ENCODE measurements around the gene MTMR1. TPM values are rescaled to one million over a fixed set of nuclear protein-coding genes. Genes with fewer than 3 reads are reported as not detected.

Gene MTMR1
- total RNA-seq, 2 experiments from 2014 or later = 33.6 to 34.4 TPM

- Histone ChIP-seq H3K27ac (ENCODE audit: low read depth in 1 of 2, low read length in 2 of 2) (no peak overlapping the region), H3K4me1 (ENCODE audit: insufficient read depth, low read length) (no peaks in the 10 kb centered on the region), H3K4me3 (ENCODE audit: low read length) (no peak overlapping the region), H3K9me3 (ENCODE audit: control insufficient read depth in 1 of 2, insufficient read depth in 1 of 2, low read length in 2 of 2) (no peaks in the 10 kb centered on the region), H3K36me3 (ENCODE audit: insufficient read depth, low read length) (no peaks in the 10 kb centered on the region), H3K27me3 (ENCODE audit: control insufficient read depth in 1 of 2, insufficient read depth in 2 of 2, low read length in 2 of 2) (no peaks in the 10 kb centered on the region)
- CTCF ChIA-PET = interaction anchor here (0.6 kb wide), 1 partner anchor 503 kb away, joined by 3 read pairs; no protein-coding TSS in a partner anchor
- POLR2A ChIA-PET = no interaction called here
- H3K4me3 Mint-ChIP-seq = no peak overlapping the region
- DNase-seq (no peak), ATAC-seq (ENCODE audit: poor library complexity) (no peak)
- no peak overlapping the region for H3K27ac Mint-ChIP-seq
- H3K9me3 Mint-ChIP-seq = no peaks in the 10 kb centered on the region
- no peak for TF ChIP-seq CTCF (IDR thresholded peaks at IDR 0.05)
- intact Hi-C loops (cut with DNase I, micrococcal nuclease) = no loop called here
- H3K27me3 Mint-ChIP-seq = no peaks in the 10 kb centered on the region
- H3K36me3 Mint-ChIP-seq (ENCODE audit: low read depth) = peaks cover 5% of the 10 kb centered on the region
- H3K4me1 Mint-ChIP-seq (ENCODE audit: low read depth) = no peaks in the 10 kb centered on the region
Observed at GRCh38 chrX:150777328-150777992, 84.3 kb downstream of the MTMR1 start.

GRCh38 chrX:150779385-150779784, 86.2 kb downstream of the MTMR1 start:
- H3K36me3 ChIP-seq (ENCODE audit: insufficient read depth, low read length) = no peaks in the 10 kb centered on the region
- Mint-ChIP-seq H3K4me1 (ENCODE audit: low read depth) (no peaks in the 10 kb centered on the region), H3K36me3 (ENCODE audit: low read depth) (peaks cover 5% of the 10 kb centered on the region), H3K27me3 (no peaks in the 10 kb centered on the region), H3K9me3 (no peaks in the 10 kb centered on the region), H3K4me3 (no peak overlapping the region), H3K27ac (no peak overlapping the region)
- H3K4me3 ChIP-seq (ENCODE audit: low read length) = no peak overlapping the region
- POLR2A ChIA-PET = no interaction called here
- H3K4me1 ChIP-seq (ENCODE audit: insufficient read depth, low read length) = no peaks in the 10 kb centered on the region
- ATAC-seq (ENCODE audit: poor library complexity) (no peak), DNase-seq (no peak)
- no peak overlapping the region for H3K27ac ChIP-seq (ENCODE audit: low read depth in 1 of 2, low read length in 2 of 2)
- CTCF ChIA-PET = no interaction called here
- H3K9me3 ChIP-seq (ENCODE audit: control insufficient read depth in 1 of 2, insufficient read depth in 1 of 2, low read length in 2 of 2) = no peaks in the 10 kb centered on the region
- H3K27me3 ChIP-seq (ENCODE audit: control insufficient read depth in 1 of 2, insufficient read depth in 2 of 2, low read length in 2 of 2) = no peaks in the 10 kb centered on the region
- no peak for TF ChIP-seq CTCF (IDR thresholded peaks at IDR 0.05)
- intact Hi-C loops (cut with DNase I, micrococcal nuclease) = no loop called here

DNA sequence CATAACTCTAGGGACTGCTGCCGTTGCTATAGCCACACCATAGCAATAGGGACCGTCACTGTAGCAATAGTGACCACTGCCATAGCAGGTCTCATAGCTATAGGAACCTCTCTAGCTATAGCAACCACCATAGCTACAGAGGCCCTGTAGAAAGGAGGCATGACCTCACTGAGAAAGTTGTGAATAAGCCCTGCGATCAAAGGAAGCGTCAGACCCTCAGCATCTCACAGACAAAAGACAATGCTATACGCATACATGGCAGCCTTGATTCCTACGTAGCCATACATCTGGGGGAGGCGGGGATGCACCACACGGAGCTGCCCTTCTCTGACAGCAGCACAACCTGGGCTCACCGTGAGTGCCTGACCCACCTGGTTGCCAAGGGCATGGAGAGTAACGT, 88.5 kb downstream of the MTMR1 start:
- Histone ChIP-seq H3K27me3 (ENCODE audit: control insufficient read depth in 1 of 2, insufficient read depth in 2 of 2, low read length in 2 of 2) (no peaks in the 10 kb centered on the region), H3K27ac (ENCODE audit: low read depth in 1 of 2, low read length in 2 of 2) (no peak overlapping the region), H3K9me3 (ENCODE audit: control insufficient read depth in 1 of 2, insufficient read depth in 1 of 2, low read length in 2 of 2) (no peaks in the 10 kb centered on the region), H3K36me3 (ENCODE audit: insufficient read depth, low read length) (no peaks in the 10 kb centered on the region), H3K4me3 (ENCODE audit: low read length) (no peak overlapping the region), H3K4me1 (ENCODE audit: insufficient read depth, low read length) (no peaks in the 10 kb centered on the region)
- Mint-ChIP-seq H3K27me3 (no peaks in the 10 kb centered on the region), H3K27ac (no peak overlapping the region), H3K4me1 (ENCODE audit: low read depth) (no peaks in the 10 kb centered on the region), H3K4me3 (no peak overlapping the region), H3K36me3 (ENCODE audit: low read depth) (no peaks in the 10 kb centered on the region), H3K9me3 (no peaks in the 10 kb centered on the region)
- DNase-seq (no peak), ATAC-seq (ENCODE audit: poor library complexity) (no peak)
- TF ChIP-seq CTCF (IDR thresholded peaks at IDR 0.05) = no peak
- ChIA-PET CTCF (no interaction called here), POLR2A (no interaction called here)
- intact Hi-C loops (cut with DNase I, micrococcal nuclease) = no loop called here

All from CD4-positive, alpha-beta T cell (primary cell).